Endothelial cell (in vitro differentiated cells): ENCODE measurements around the gene DERA. TPM values are rescaled to one million over a fixed set of nuclear protein-coding genes. Genes with fewer than 3 reads are reported as not detected.

Source experiments
- DNase-seq: peaks from one replicate; pipeline ENCODE4 v3.0.0; 2021; ENCODE audit warnings: low spot score
- H3K27ac Mint-ChIP-seq: one replicate; pipeline ENCODE4 v1.8.0; 2021; ENCODE audit warnings: mixed read lengths, inconsistent platforms; ENCODE audit not compliant: unreplicated experiment
- H3K27me3 Mint-ChIP-seq: one replicate; pipeline ENCODE4 v1.8.0; 2021; ENCODE audit warnings: mild to moderate bottlenecking, moderate library complexity, mixed read lengths, inconsistent platforms; ENCODE audit not compliant: unreplicated experiment
- H3K36me3 Mint-ChIP-seq: one replicate; pipeline ENCODE4 v1.8.0; 2021; ENCODE audit warnings: mild to moderate bottlenecking, low read depth, mixed read lengths, inconsistent platforms; ENCODE audit not compliant: unreplicated experiment
- H3K4me1 Mint-ChIP-seq: one replicate; pipeline ENCODE4 v1.8.0; 2021; ENCODE audit warnings: mild to moderate bottlenecking, mixed read lengths, inconsistent platforms; ENCODE audit not compliant: unreplicated experiment
- H3K4me3 Mint-ChIP-seq: one replicate; pipeline ENCODE4 v1.8.0; 2021; ENCODE audit warnings: mild to moderate bottlenecking, mixed read lengths, inconsistent platforms; ENCODE audit not compliant: unreplicated experiment
- H3K9me3 Mint-ChIP-seq: one replicate; pipeline ENCODE4 v1.8.0; 2021; ENCODE audit warnings: mixed read lengths, inconsistent platforms; ENCODE audit not compliant: unreplicated experiment
- total RNA-seq: library from RNA; stranded (reverse); fragmentation: NEBNext Ultra II Directional; extraction: Animal tissue kit (Norgen Biotek cat#: 25700); gene quantifications from one replicate; pipeline ENCODE4 v1.2.1, GENCODE V29; 2021; ENCODE audit not compliant: unreplicated experiment
- TF ChIP-seq, protein P1 (sequence below): fragments of 200-600 bp; sonication (generic); IDR thresholded peaks from one replicate; pipeline ENCODE4 v1.5.0; 2021; ENCODE audit warnings: antibody characterized with exemption; ENCODE audit not compliant: unreplicated experiment

Gene DERA
- total RNA-seq, 1 donor from 2014 or later, result 50.3 TPM

DNA sequence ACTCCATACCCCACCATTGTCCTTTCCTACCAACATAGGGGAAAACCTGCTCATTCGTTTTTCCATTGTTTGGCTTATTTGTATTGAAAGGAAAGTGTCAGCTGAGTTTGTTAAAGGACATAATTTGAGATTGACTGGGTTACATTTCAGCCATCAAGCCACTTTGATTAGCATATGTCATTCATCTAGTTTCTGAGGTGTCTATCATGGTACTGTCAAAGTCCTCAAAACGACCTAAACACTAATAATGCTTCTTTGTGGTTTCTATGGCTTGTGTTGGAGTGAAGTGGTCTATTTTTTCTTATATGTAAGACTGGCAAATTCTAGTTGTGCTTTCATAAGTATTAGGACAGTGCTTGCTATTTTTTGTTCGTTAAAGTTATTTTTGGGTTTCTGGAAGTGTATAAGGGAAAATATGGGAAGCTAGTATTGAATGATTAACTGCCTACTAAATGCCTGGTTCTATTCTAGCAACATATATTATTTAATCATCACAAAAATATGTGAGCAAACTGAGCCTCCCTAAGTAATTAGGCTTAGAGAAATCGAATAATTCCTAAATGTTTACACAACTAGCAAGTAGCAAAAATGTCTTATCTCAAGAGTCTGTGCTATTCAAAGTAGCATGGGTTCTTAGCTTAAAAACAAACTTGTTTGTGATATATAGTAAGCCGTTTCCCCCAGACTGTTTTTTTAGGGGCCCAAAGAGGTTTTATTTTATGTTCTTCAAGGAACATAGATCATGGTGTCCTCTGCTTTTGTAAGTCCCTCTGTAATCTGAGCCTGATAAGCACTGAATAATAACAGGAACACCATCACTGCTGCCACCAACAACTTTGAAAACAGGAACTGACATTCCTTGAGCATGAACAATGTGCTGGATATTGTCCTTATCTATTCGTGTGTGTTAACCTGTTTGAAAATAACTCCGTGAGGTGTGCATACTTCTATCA lies 67.1 kb downstream of the DERA start:
- H3K9me3 Mint-ChIP-seq, result no peaks in the 10 kb centered on the region

DNA sequence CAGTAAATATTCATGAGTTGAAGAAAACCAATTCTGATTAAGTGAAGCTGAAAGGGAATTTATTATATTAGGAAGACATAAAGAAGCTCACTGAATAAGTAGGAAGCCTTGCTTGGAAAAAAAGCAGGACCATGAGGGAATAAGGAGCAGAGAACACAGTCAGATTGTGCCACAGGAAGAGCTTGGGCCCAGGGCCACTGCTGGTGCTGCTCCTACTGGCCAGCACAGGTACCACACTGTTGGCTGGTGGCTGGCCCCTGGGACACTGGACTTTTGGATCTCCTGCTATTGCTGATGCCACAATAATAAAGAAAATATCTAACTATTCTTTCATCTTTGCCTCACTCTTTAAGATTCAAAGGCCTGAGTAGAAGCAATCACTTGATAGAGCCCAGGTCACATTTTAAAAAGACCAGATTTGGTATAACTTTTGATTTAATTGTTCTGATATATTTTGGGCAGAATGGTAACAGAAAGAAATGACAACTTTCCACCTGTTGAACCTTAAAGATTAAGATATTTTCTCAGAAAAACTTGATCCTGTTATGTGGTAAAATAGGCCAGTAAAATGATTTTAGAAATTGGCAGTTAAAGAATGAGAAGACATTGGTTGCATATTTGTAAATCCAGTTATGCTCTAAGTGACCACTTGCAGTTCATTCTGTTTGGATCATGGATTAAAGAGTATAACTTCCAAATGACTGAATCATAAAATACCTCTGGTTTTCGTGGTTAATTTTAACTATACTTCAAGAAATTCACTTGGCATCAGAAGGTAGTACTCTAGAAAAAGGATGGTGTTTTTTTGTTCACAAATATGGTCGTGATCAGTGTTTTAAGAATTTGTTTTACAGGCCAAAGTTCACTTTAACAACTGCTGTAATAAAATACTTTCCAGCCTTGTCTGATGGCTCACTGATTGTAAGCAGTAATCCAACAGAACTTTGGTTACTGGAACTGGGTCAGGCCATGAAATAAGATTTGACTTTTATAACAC lies 68.3 kb downstream of the DERA start:
- H3K4me1 Mint-ChIP-seq, result peaks cover 51% of the 10 kb centered on the region
- no peaks in the 10 kb centered on the region for H3K9me3 Mint-ChIP-seq
- DNase-seq, result peak; percentile 60
- H3K4me3 Mint-ChIP-seq, result peak overlapping the region; percentile 32
- TF ChIP-seq, protein P1, sequence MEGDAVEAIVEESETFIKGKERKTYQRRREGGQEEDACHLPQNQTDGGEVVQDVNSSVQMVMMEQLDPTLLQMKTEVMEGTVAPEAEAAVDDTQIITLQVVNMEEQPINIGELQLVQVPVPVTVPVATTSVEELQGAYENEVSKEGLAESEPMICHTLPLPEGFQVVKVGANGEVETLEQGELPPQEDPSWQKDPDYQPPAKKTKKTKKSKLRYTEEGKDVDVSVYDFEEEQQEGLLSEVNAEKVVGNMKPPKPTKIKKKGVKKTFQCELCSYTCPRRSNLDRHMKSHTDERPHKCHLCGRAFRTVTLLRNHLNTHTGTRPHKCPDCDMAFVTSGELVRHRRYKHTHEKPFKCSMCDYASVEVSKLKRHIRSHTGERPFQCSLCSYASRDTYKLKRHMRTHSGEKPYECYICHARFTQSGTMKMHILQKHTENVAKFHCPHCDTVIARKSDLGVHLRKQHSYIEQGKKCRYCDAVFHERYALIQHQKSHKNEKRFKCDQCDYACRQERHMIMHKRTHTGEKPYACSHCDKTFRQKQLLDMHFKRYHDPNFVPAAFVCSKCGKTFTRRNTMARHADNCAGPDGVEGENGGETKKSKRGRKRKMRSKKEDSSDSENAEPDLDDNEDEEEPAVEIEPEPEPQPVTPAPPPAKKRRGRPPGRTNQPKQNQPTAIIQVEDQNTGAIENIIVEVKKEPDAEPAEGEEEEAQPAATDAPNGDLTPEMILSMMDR, result peak; percentile 79
- peaks cover 2% of the 10 kb centered on the region for H3K27me3 Mint-ChIP-seq
- peak overlapping the region; percentile 99 for H3K27ac Mint-ChIP-seq
- peaks cover 13% of the 10 kb centered on the region for H3K36me3 Mint-ChIP-seq

More for the DNA sequence above, 67.1 kb downstream of the DERA start:
- Mint-ChIP-seq H3K4me1 (peaks cover 51% of the 10 kb centered on the region), H3K27ac (peak overlapping the region; percentile 99), H3K4me3 (peak overlapping the region; percentile 51), H3K36me3 (peaks cover 11% of the 10 kb centered on the region), H3K27me3 (peaks cover 2% of the 10 kb centered on the region)
- TF ChIP-seq, protein P1, result no peak
- DNase-seq, result peak; percentile 21

DNA sequence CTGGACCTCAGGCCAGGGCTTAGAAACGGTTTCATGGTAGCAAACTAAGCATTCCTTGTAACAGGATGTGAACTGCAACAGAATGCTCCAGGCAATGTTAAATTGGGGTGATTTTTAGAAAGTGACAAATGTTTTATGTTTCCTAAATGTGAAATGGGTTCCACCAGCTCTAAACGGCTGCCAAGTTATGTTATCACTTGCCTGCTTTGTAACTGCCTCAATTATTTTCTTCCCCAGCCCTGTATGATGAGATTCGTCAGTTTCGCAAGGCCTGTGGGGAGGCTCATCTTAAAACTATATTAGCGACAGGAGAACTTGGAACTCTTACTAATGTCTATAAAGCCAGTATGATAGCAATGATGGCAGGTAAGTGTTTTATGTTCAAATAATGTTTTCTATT lies 70.9 kb downstream of the DERA start:
- DNase-seq, result no peak
- Mint-ChIP-seq H3K27ac (no peak overlapping the region), H3K4me3 (no peak overlapping the region), H3K9me3 (no peaks in the 10 kb centered on the region), H3K4me1 (peaks cover 33% of the 10 kb centered on the region), H3K36me3 (peaks cover 13% of the 10 kb centered on the region), H3K27me3 (peaks cover 2% of the 10 kb centered on the region)
- TF ChIP-seq, protein P1, result no peak

DNA sequence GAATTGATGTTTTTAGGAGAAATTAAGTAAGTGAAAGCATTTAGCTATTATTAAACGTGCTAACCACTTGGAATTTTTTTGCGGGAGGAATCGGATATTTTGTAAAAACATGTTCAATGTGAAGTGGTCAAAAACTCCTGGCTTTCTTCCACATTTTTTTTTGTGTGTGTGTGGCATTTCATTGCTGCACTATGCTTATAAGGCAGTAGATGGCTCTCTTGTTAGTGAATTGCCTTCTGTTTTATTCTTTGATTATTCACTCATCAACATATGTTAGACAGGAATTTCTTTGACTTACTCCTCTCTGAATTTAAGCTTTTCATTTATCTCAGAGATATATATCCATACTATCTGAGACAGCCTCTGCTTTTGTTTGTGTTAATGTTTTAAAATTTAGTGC lies 71.3 kb downstream of the DERA start:
- Mint-ChIP-seq H3K36me3 (peaks cover 13% of the 10 kb centered on the region), H3K4me1 (peaks cover 31% of the 10 kb centered on the region), H3K27ac (no peak overlapping the region), H3K27me3 (peaks cover 2% of the 10 kb centered on the region), H3K9me3 (no peaks in the 10 kb centered on the region), H3K4me3 (no peak overlapping the region)
- DNase-seq, result no peak
- TF ChIP-seq, protein P1, result no peak
